Hepatocyte (in vitro differentiated cells): ENCODE data around the gene PKD1L1. TPM values are rescaled to one million over a fixed set of nuclear protein-coding genes. Genes with fewer than 3 reads are reported as not detected.

Source experiments
- DNase-seq: peaks from one replicate; pipeline ENCODE4 v3.0.0-alpha.2; 2016; ENCODE audit warnings: low spot score
- H2AFZ ChIP-seq: fragments of 200-600 bp; sonication (generic); 2 replicates; pipeline ENCODE4 v1.6.0; 2016; ENCODE audit warnings: antibody characterized with exemption, mild to moderate bottlenecking
- H3K27ac ChIP-seq: fragments of 200-600 bp; sonication (generic); 2 replicates; pipeline ENCODE4 v1.5.1; 2016; ENCODE audit warnings: mild to moderate bottlenecking
- H3K27me3 ChIP-seq: fragments of 200-600 bp; sonication (generic); 2 replicates; pipeline ENCODE4 v1.6.1; 2016
- H3K36me3 ChIP-seq: fragments of 200-600 bp; sonication (generic); replicated peaks from 2 replicates; pipeline ENCODE4 v1.5.1; 2016; ENCODE audit warnings: low read depth; ENCODE audit not compliant: insufficient read depth
- H3K4me1 ChIP-seq: fragments of 200-600 bp; sonication (generic); 2 replicates; pipeline ENCODE4 v1.5.1; 2016; ENCODE audit warnings: mild to moderate bottlenecking, moderate library complexity; ENCODE audit not compliant: insufficient read depth
- H3K4me2 ChIP-seq: fragments of 200-600 bp; sonication (generic); 2 replicates; pipeline ENCODE4 v1.6.0; 2016
- H3K4me3 ChIP-seq: fragments of 200-600 bp; sonication (generic); 2 replicates; pipeline ENCODE4 v1.5.1; 2016; ENCODE audit warnings: mild to moderate bottlenecking
- H3K79me2 ChIP-seq: fragments of 200-600 bp; sonication (generic); 2 replicates; pipeline ENCODE4 v1.6.0; 2017; ENCODE audit warnings: mild to moderate bottlenecking
- H3K9me2 ChIP-seq: fragments of 200-600 bp; sonication (generic); replicated peaks from 2 replicates; pipeline ENCODE4 v1.6.0; 2017; ENCODE audit warnings: mild to moderate bottlenecking; ENCODE audit not compliant: insufficient read depth
- H3K9me3 ChIP-seq: fragments of 200-600 bp; sonication (generic); 2 replicates; pipeline ENCODE4 v1.5.1; 2016; ENCODE audit warnings: low read depth, mild to moderate bottlenecking
- H4K20me1 ChIP-seq: fragments of 200-600 bp; sonication (generic); 2 replicates; pipeline ENCODE4 v1.6.0; 2016; ENCODE audit warnings: mild to moderate bottlenecking; ENCODE audit not compliant: insufficient read depth, poor library complexity, severe bottlenecking
- EZH2 ChIP-seq: fragments of 200-600 bp; sonication (generic); IDR thresholded peaks from 2 replicates; pipeline ENCODE4 v1.6.1; 2016; ENCODE audit warnings: antibody characterized with exemption, mild to moderate bottlenecking, borderline replicate concordance
- EZH2phosphoT487 ChIP-seq: fragments of 200-600 bp; sonication (generic); IDR thresholded peaks from one replicate; pipeline ENCODE4 v1.6.1; 2018; ENCODE audit warnings: antibody characterized with exemption, mild to moderate bottlenecking, low read depth, moderate library complexity; ENCODE audit not compliant: unreplicated experiment, severe bottlenecking
- WGBS: methylation state at CpG from one replicate; pipeline ENCODE4 v1.1.6; 2016; ENCODE audit warnings: low lambda C conversion rate; ENCODE audit errors: missing lambda C conversion rate; 5-methylcytosine and 5-hydroxymethylcytosine counted together
- polyA plus RNA-seq: library from polyadenylated mRNA; unstranded; fragments of >200 nt; fragmentation: Nextera tagmentation; extraction: Ambion mirVana; gene quantifications from 2 replicates; pipeline ENCODE4 v1.2.1, GENCODE V29; 2016
- total RNA-seq: library from RNA; depleted of rRNA; stranded (reverse); fragments of >200 nt; gene quantifications from 2 replicates; pipeline ENCODE4 v1.2.3, GENCODE V29; 2014
- TF ChIP-seq, protein P1 (sequence below): fragments of 200-600 bp; sonication (generic); IDR thresholded peaks from 2 replicates; pipeline ENCODE4 v1.5.1; 2016; ENCODE audit warnings: antibody characterized with exemption, mild to moderate bottlenecking; ENCODE audit not compliant: poor library complexity

PKD1L1 gene
- total and polyA plus RNA-seq, 2 experiments from 2014 or later, result 0.07 TPM

DNA sequence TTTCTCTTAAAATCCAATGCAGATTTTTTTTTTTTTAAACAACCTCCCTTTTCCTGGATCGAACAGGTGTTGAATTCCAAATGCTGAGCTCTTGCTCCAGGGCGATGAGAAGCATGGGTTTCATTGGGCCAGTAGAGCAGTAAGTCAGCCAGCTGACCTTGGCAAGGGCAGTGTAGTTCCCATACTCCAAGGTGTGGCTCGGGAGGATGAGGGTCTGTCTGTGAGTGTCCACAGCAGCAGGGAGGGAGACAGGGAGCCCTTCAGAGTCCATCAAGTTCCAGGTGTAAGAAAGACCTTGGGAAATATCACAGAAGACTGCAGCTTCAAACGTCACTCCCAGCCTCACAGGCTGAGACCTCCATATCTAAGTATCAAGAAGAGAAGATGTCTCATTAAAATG lies 50.4 kb downstream of the PKD1L1 start:
- TF ChIP-seq EZH2phosphoT487, result no peak
- H4K20me1 ChIP-seq, result no peaks in the 10 kb centered on the region
- H3K27ac ChIP-seq, result no peak overlapping the region
- H3K27me3 ChIP-seq, result no peaks in the 10 kb centered on the region
- H3K9me3 ChIP-seq, result no peaks in the 10 kb centered on the region
- no peak overlapping the region for H3K4me2 ChIP-seq
- no peak overlapping the region for H3K4me3 ChIP-seq
- 81% methylated on average over 4 of the region's 4 CpGs for WGBS
- no peaks in the 10 kb centered on the region for H3K36me3 ChIP-seq
- no peaks in the 10 kb centered on the region for H3K4me1 ChIP-seq
- no peaks in the 10 kb centered on the region for H3K79me2 ChIP-seq
- DNase-seq, result no peak
- no peaks in the 10 kb centered on the region for H3K9me2 ChIP-seq
- H2AFZ ChIP-seq, result no peak overlapping the region

DNA sequence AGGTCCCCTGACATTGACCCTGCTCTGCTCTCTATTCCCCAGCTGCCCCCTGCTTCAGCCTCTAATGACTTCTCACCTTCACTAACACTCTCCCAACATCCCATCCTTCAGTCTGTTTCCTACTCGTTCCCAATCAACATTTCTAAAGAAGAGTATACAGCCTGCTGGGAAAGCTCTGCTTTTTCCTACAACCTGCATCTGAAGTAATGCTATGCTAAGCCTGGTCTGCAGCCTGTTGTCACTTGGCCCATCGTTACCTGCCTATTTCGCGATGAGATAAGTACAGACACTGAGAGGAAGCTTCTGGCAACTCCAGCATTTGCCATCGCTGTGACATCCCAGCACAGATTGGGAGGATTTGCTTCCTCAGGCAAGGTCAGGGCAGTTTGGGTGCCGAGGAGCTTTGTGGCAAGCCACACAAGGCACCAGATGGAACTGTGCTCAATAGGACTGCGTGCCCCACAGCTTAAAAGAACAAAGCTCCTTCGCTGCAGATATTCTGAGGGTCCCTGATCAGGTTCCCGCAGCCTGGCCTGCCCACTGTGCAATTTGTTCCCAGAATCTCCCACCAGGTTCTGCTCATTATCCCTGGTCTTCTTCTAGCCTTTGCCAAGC lies 51.4 kb downstream of the PKD1L1 start:
- Histone ChIP-seq H3K27me3 (no peaks in the 10 kb centered on the region), H3K79me2 (no peaks in the 10 kb centered on the region), H3K4me3 (no peak overlapping the region), H3K4me2 (no peak overlapping the region), H2AFZ (no peak overlapping the region), H3K36me3 (no peaks in the 10 kb centered on the region), H3K9me2 (no peaks in the 10 kb centered on the region), H3K9me3 (no peaks in the 10 kb centered on the region), H3K4me1 (no peaks in the 10 kb centered on the region), H4K20me1 (no peaks in the 10 kb centered on the region), H3K27ac (no peak overlapping the region)
- DNase-seq, result no peak
- WGBS, result 52% methylated on average over 9 of the region's 9 CpGs
- TF ChIP-seq, protein P1, sequence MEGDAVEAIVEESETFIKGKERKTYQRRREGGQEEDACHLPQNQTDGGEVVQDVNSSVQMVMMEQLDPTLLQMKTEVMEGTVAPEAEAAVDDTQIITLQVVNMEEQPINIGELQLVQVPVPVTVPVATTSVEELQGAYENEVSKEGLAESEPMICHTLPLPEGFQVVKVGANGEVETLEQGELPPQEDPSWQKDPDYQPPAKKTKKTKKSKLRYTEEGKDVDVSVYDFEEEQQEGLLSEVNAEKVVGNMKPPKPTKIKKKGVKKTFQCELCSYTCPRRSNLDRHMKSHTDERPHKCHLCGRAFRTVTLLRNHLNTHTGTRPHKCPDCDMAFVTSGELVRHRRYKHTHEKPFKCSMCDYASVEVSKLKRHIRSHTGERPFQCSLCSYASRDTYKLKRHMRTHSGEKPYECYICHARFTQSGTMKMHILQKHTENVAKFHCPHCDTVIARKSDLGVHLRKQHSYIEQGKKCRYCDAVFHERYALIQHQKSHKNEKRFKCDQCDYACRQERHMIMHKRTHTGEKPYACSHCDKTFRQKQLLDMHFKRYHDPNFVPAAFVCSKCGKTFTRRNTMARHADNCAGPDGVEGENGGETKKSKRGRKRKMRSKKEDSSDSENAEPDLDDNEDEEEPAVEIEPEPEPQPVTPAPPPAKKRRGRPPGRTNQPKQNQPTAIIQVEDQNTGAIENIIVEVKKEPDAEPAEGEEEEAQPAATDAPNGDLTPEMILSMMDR, result no peak
- TF ChIP-seq EZH2phosphoT487, result no peak
- TF ChIP-seq EZH2, result no peak

DNA sequence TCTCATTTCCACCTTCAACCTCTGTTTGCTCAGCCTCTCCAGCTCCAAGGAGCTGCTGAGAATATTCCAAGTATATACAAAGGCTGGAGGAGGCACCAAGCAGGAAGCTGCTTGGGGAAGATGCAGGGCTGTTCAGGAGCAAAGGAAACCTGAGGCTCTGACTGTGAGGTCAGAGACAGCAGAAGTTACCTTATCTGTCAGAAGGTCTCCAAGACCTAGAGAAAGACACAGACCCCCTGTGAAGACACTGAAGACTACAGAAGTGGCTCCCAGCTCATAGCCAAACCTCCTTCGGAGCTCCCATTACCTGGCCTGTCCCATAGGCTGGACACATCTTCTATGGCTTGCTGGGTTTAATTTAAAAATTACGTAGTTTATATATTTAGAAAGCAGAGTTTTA lies 53.2 kb downstream of the PKD1L1 start:
- Histone ChIP-seq H2AFZ (no peak overlapping the region), H3K4me3 (no peak overlapping the region), H3K4me2 (no peak overlapping the region), H3K27ac (no peak overlapping the region), H3K36me3 (no peaks in the 10 kb centered on the region), H3K4me1 (no peaks in the 10 kb centered on the region), H3K27me3 (no peaks in the 10 kb centered on the region), H3K9me2 (no peaks in the 10 kb centered on the region), H3K9me3 (no peaks in the 10 kb centered on the region), H4K20me1 (no peaks in the 10 kb centered on the region), H3K79me2 (no peaks in the 10 kb centered on the region)
- no peak for DNase-seq
- TF ChIP-seq EZH2, result no peak
- TF ChIP-seq EZH2phosphoT487, result no peak
- TF ChIP-seq, protein P1, result no peak
- 84% methylated on average over 2 of the region's 2 CpGs for WGBS

DNA sequence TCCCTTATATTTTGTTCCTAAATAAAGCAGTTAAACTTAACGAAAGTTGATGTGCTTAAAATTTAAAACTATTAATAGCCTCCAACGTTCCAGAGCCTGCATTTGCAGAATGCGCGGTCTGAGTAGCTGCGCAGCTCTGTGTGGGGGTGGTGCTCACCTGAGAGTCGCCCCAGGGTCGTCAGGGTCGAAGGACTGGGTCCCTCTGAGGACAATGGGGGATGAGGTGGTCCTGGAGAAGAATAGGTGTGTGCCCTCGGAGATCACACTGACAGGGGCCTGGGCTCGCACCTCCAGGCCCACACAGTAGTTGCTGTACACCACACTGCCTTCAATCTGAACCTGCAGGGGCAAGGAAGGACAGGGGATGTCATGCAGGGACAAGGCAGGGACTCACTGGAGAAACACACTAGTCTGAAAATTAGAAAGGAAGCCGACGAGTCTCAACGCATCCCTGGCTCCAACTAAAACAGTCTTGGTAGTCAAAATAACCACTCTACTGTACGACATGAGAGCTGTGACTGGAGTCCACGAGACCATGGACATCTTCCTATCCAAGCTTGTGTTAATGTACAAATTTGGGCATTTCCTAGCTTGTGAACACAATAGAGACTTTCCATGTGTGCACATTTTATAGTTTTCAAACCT lies 54.4 kb downstream of the PKD1L1 start:
- no peaks in the 10 kb centered on the region for H4K20me1 ChIP-seq
- no peaks in the 10 kb centered on the region for H3K9me3 ChIP-seq
- WGBS, result 91% methylated on average over 15 of the region's 15 CpGs
- TF ChIP-seq EZH2phosphoT487 (no peak), EZH2 (no peak)
- TF ChIP-seq, protein P1, result no peak
- no peak for DNase-seq
- H3K4me3 ChIP-seq, result no peak overlapping the region
- no peak overlapping the region for H2AFZ ChIP-seq
- H3K79me2 ChIP-seq, result no peaks in the 10 kb centered on the region
- no peak overlapping the region for H3K27ac ChIP-seq
- no peaks in the 10 kb centered on the region for H3K4me1 ChIP-seq
- H3K4me2 ChIP-seq, result no peak overlapping the region
- H3K9me2 ChIP-seq, result no peaks in the 10 kb centered on the region
- no peaks in the 10 kb centered on the region for H3K27me3 ChIP-seq
- H3K36me3 ChIP-seq, result no peaks in the 10 kb centered on the region
